Left ventricle myocardium inferior (tissue), 1 donor: ENCODE results near the gene IL6ST. TPM values are rescaled to one million over a fixed set of nuclear protein-coding genes. Genes with fewer than 3 reads are reported as not detected.

Experiments used
- DNase-seq: peaks from one replicate; pipeline ENCODE4 v3.0.0-alpha.2; 2020
- H3K27ac ChIP-seq: fragments of 200-600 bp; replicated peaks from 2 replicates; pipeline ENCODE4 v1.8.0; 2021
- H3K27me3 ChIP-seq: fragments of 200-600 bp; 2 replicates; pipeline ENCODE4 v1.8.0; 2021; ENCODE audit warnings: low read depth
- H3K36me3 ChIP-seq: fragments of 200-600 bp; 2 replicates; pipeline ENCODE4 v1.8.0; 2021
- H3K4me1 ChIP-seq: fragments of 200-600 bp; 2 replicates; pipeline ENCODE4 v1.8.0; 2021
- H3K4me3 ChIP-seq: fragments of 200-600 bp; 2 replicates; pipeline ENCODE4 v1.8.0; 2021; ENCODE audit warnings: mild to moderate bottlenecking, moderate library complexity
- H3K9me3 ChIP-seq: fragments of 200-600 bp; replicated peaks from 2 replicates; pipeline ENCODE4 v1.8.0; 2021
- intact Hi-C: fragments of 100-400 bp; cut with micrococcal nuclease; formaldehyde crosslinking; loops from one replicate; pipeline ENCODE4 v1.11.0; 2022
- total RNA-seq: library from RNA; stranded (reverse); fragmentation: NEBNext Ultra II Directional; extraction: Animal tissue kit (Norgen Biotek cat#: 25700); gene quantifications from one replicate; pipeline ENCODE4 v1.2.1, GENCODE V29; 2021
- TF ChIP-seq, protein P1 (sequence below): fragments of 200-600 bp; IDR thresholded peaks from 2 replicates; pipeline ENCODE4 v1.8.0; 2021; ENCODE audit warnings: antibody characterized with exemption, mild to moderate bottlenecking, borderline replicate concordance
- donor health status: DM: no; HTN: yes; CAD: no; lungs with severe emphysema.

Gene IL6ST
- total RNA-seq, 1 donor from 2014 or later = 125 TPM

DNA sequence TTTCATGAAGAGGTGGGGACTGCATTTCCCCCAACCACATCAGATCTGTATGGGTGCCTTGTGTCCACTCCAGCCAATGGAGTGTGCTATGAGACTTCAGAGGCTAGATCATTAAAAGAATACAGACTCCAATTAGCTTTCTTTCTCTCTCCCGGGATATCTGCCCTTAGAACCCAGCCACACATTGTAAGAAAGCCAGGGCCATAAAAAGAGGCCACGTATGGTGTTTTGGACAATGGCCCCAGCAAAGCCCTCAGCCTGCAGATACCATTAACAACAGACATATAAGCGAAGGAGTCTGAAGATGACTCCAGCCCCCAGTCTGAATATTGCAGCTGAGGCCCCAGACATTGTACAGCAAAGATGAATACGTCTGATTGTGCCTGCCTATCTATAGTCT is 21.5 kb downstream of the IL6ST start:
- Histone ChIP-seq H3K9me3 (no peaks in the 10 kb centered on the region), H3K4me1 (peaks cover 55% of the 10 kb centered on the region), H3K27ac (no peak overlapping the region), H3K36me3 (peaks cover 53% of the 10 kb centered on the region), H3K4me3 (no peak overlapping the region), H3K27me3 (no peaks in the 10 kb centered on the region)
- intact Hi-C loops = loop anchor here (10.0 kb wide), 1 partner anchor 232 kb away; no protein-coding TSS in a partner anchor
- no peak for DNase-seq
- TF ChIP-seq, protein P1, sequence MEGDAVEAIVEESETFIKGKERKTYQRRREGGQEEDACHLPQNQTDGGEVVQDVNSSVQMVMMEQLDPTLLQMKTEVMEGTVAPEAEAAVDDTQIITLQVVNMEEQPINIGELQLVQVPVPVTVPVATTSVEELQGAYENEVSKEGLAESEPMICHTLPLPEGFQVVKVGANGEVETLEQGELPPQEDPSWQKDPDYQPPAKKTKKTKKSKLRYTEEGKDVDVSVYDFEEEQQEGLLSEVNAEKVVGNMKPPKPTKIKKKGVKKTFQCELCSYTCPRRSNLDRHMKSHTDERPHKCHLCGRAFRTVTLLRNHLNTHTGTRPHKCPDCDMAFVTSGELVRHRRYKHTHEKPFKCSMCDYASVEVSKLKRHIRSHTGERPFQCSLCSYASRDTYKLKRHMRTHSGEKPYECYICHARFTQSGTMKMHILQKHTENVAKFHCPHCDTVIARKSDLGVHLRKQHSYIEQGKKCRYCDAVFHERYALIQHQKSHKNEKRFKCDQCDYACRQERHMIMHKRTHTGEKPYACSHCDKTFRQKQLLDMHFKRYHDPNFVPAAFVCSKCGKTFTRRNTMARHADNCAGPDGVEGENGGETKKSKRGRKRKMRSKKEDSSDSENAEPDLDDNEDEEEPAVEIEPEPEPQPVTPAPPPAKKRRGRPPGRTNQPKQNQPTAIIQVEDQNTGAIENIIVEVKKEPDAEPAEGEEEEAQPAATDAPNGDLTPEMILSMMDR = no peak

DNA sequence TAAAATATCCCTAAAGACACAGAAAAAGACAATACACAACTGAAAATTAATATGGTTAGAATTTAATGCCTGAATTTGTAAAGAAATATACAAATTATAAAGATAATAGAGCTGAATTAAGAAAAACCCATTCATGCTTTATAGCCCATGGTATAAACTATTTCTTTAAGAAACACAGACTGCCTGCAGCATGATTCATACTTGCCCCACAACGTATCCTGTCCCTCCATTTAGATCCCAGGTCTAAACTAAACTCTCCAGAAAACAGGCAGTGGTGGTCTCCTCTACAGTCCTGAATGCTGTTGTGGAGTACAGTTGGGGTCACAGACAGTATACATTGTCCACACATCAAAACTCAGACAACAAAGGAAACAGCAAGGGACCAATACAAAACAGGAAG is 24.8 kb downstream of the IL6ST start:
- peaks cover 67% of the 10 kb centered on the region for H3K36me3 ChIP-seq
- intact Hi-C loops = loop anchor here (10.0 kb wide), 1 partner anchor 235 kb away; no protein-coding TSS in a partner anchor
- TF ChIP-seq, protein P1 = no peak
- DNase-seq = no peak
- no peaks in the 10 kb centered on the region for H3K9me3 ChIP-seq
- peaks cover 47% of the 10 kb centered on the region for H3K4me1 ChIP-seq
- H3K27me3 ChIP-seq = no peaks in the 10 kb centered on the region
- no peak overlapping the region for H3K27ac ChIP-seq
- H3K4me3 ChIP-seq = no peak overlapping the region

DNA sequence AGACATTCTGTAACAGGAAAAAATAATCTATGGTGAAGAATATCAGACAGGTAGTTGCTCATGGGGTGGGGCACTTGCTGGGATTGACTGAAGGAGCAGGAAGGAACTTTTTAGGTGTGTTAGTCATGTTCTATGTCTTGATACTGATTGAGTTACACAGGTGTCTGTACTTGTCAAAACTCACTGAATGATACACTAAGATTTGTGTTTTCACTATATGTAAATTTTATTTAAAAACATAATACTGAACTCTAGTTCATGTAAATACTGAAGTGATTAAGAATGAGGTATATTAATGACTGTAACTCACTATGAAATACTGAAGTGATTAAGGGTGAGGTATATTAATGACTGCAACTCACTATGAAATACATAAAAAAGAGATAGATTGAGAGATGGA is 28.5 kb downstream of the IL6ST start:
- Histone ChIP-seq H3K36me3 (peaks cover 69% of the 10 kb centered on the region), H3K4me3 (no peak overlapping the region), H3K27ac (no peak overlapping the region), H3K27me3 (no peaks in the 10 kb centered on the region), H3K9me3 (no peaks in the 10 kb centered on the region), H3K4me1 (peaks cover 22% of the 10 kb centered on the region)
- TF ChIP-seq, protein P1 = no peak
- no peak for DNase-seq
- intact Hi-C loops = no loop called here

DNA sequence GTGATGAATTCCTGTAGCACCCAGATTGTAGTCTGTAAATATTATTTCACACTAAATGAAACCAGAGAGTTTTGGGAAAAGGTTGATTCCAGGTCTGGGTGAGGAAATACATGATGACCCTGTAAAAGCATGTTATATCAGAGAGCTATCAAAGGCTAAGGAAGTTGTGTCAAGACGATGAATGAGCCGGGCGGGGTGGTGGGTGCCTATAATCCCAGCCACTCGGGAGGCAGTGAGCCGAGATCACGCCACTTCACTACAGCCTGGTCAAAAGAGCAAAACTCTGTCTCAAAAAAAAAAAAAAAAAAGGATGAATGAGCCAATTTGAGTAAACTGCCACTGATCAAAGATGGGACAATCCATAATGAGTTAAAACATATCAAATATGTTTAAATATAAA is 29.2 kb downstream of the IL6ST start:
- no peak for DNase-seq
- Histone ChIP-seq H3K27me3 (no peaks in the 10 kb centered on the region), H3K4me1 (peaks cover 15% of the 10 kb centered on the region), H3K27ac (no peak overlapping the region), H3K4me3 (no peak overlapping the region), H3K9me3 (no peaks in the 10 kb centered on the region), H3K36me3 (peaks cover 76% of the 10 kb centered on the region)
- intact Hi-C loops = no loop called here
- TF ChIP-seq, protein P1 = no peak

DNA sequence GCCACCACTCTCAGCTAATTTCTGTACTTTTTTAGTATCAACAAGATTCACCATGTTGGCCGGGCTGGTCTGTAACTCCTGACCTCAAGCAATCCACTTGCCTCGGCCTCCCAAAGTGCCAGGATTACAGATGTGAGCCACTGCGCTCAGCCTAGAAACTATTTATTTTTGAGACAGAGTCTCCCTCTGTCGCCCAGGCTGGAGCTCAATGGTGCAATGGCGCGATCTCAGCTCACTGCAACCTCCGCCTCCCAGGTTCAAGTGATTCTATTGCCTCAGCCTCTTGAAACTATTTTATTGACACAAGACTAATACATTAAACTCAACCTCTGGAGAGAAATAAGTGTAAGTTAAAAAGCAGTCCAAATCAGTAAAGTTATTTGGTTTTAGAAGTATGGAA is 34.0 kb downstream of the IL6ST start:
- Histone ChIP-seq H3K9me3 (no peaks in the 10 kb centered on the region), H3K36me3 (peaks cover 90% of the 10 kb centered on the region), H3K27me3 (no peaks in the 10 kb centered on the region), H3K4me1 (peaks cover 3% of the 10 kb centered on the region), H3K27ac (no peak overlapping the region), H3K4me3 (no peak overlapping the region)
- no peak for DNase-seq
- TF ChIP-seq, protein P1 = no peak
- intact Hi-C loops = no loop called here
